Measurements from ENCODE around the gene CORO6. TPM values are rescaled to one million over a fixed set of nuclear protein-coding genes. Genes with fewer than 3 reads are reported as not detected.
A peak's percentile ranks its signal among the peaks of the same experiment; 100 is the strongest.

Gene CORO6
- total RNA-seq, 1 donor from 2014 or later, result 0.64 TPM

- DNase-seq (ENCODE audit: low read depth in 2 of 2), result no peak
Measured at GRCh38 chr17:29567304-29567553, 55.5 kb downstream of the CORO6 start.

GRCh38 chr17:29566473-29567303 is 56.0 kb downstream of the CORO6 start, which contains the start of gene ABHD15:
TSS of gene ABHD15 (minus strand) at chr17:29567037. CDS start at chr17:29566966, 71 bp downstream.
- peak in 1 of 2 donors; percentile 81 for DNase-seq (ENCODE audit: low read depth in 2 of 2)

GRCh38 chr17:29565643-29566472 is 56.9 kb downstream of the CORO6 start:
- DNase-seq (ENCODE audit: low read depth in 2 of 2), result no peak

Other genes starting within 250 kb of the CORO6 start
- gene TAOK1, start 232.5 kb downstream of the CORO6 start, total RNA-seq, result 40.6 and 46.5 TPM in 2 replicates
- gene ABHD15, start 55.9 kb downstream of the CORO6 start, total RNA-seq, result 5.0 and 5.6 TPM in 2 replicates
- gene TP53I13, start 54.2 kb downstream of the CORO6 start, total RNA-seq, result 20.0 and 29.8 TPM in 2 replicates
- 27.7 and 40.6 TPM in 2 replicates for gene GIT1, start 33.3 kb downstream of the CORO6 start, total RNA-seq
- gene ANKRD13B, start 29.8 kb downstream of the CORO6 start, total RNA-seq, result 3.5 and 5.6 TPM in 2 replicates